ENCODE measurements around the gene GLP1R. TPM values are rescaled to one million over a fixed set of nuclear protein-coding genes. Genes with fewer than 3 reads are reported as not detected.

GLP1R gene
- total RNA-seq, 1 experiment from 2014 or later, result 0.85 TPM

GRCh38 chr6:39035681-39036080, 12.9 kb upstream of the GLP1R start:
- no peaks in the 10 kb centered on the region for H3K9me3 Mint-ChIP-seq
- H3K4ac ChIP-seq (ENCODE audit: low read depth, low read length), result no peak overlapping the region
- no peaks in the 10 kb centered on the region for H3K79me2 ChIP-seq (ENCODE audit: insufficient read depth, low read length)
- DNase-seq, result no peak
- no peak overlapping the region for H2AFZ ChIP-seq (ENCODE audit: low read length)
- H3K18ac ChIP-seq (ENCODE audit: insufficient read length, low read depth, low read length), result no peak overlapping the region
- H3K4me1 Mint-ChIP-seq, result peaks cover 14 to 19% of the 10 kb centered on the region in 2 experiments
- TF ChIP-seq CTCF (conservative IDR thresholded peaks at IDR 0.05), result no peak
- no peak overlapping the region for H2AK5ac ChIP-seq (ENCODE audit: insufficient read length, low read length)
- H4K20me1 ChIP-seq (ENCODE audit: control insufficient read depth, insufficient read depth, insufficient read length), result no peaks in the 10 kb centered on the region
- H3K4me2 ChIP-seq (ENCODE audit: insufficient read depth, insufficient read length, low read length), result no peak overlapping the region
- no peak overlapping the region for H3K23ac ChIP-seq (ENCODE audit: insufficient read length, low read depth, low read length)
- no peak overlapping the region for H3T11ph ChIP-seq (ENCODE audit: low read length)
- no peaks in the 10 kb centered on the region for H3K9me3 ChIP-seq (ENCODE audit: control insufficient read depth, low read depth, low read length)
- H3K4me1 ChIP-seq (ENCODE audit: insufficient read depth, low read length), result no peaks in the 10 kb centered on the region
- no peak overlapping the region for H2BK120ac ChIP-seq (ENCODE audit: low read depth, low read length, poor library complexity, severe bottlenecking)
- no peaks in the 10 kb centered on the region for H3K23me2 ChIP-seq (ENCODE audit: insufficient read length, low read depth, low read length, poor library complexity, severe bottlenecking)
- no peak overlapping the region for H2BK12ac ChIP-seq (ENCODE audit: insufficient read length, low read depth, low read length)
- H3K27me3 ChIP-seq (ENCODE audit: insufficient read depth, low read length), result no peaks in the 10 kb centered on the region; the same call in 1 of the 2 replicates
- no CpG with 5 or more reads among the region's 9 CpGs for WGBS (ENCODE audit: extremely low coverage, insufficient read length, low lambda C conversion rate)
- no peak overlapping the region for H2BK15ac ChIP-seq (ENCODE audit: low read depth, low read length)
- H4K8ac ChIP-seq (replicated peaks; ENCODE audit: insufficient read length, low read depth, low read length), result no peak overlapping the region
- H3K27ac ChIP-seq (ENCODE audit: insufficient read length, low read depth, low read length), result no peak overlapping the region
- H4K91ac ChIP-seq (ENCODE audit: insufficient read length, low read depth, low read length), result no peak overlapping the region
- H3K79me1 ChIP-seq (ENCODE audit: insufficient read depth, low read depth, low read length, poor library complexity, severe bottlenecking), result no peaks in the 10 kb centered on the region
- H3K27ac Mint-ChIP-seq, result no peak overlapping the region
- H3K14ac ChIP-seq (ENCODE audit: insufficient read depth, low read length), result no peak overlapping the region
- no peak overlapping the region for H2BK20ac ChIP-seq (ENCODE audit: low read depth, low read length, poor library complexity, severe bottlenecking)
- H4K5ac ChIP-seq (ENCODE audit: insufficient read length, low read depth, low read length), result no peak overlapping the region
- no peak overlapping the region for H3K9ac ChIP-seq (ENCODE audit: extremely low read depth, insufficient read length, low read length)
- no peaks in the 10 kb centered on the region for H3K36me3 Mint-ChIP-seq (ENCODE audit: insufficient read depth in 1 of 3, low read depth in 3 of 3)
- H3K4me3 Mint-ChIP-seq, result no peak overlapping the region
- no peak overlapping the region for H2BK5ac ChIP-seq (ENCODE audit: insufficient read length, low read length)
- peaks cover 69% of the 10 kb centered on the region for H3K27me3 Mint-ChIP-seq (ENCODE audit: low read depth)
- H3K56ac ChIP-seq (ENCODE audit: insufficient read length, low read depth, low read length), result no peak overlapping the region
